Omental fat pad (tissue), 4 donors: Measurements from ENCODE around the gene LBH. TPM values are rescaled to one million over a fixed set of nuclear protein-coding genes. Genes with fewer than 3 reads are reported as not detected.

Experiments used
- ATAC-seq: fragments of 150-250 bp; one replicate; pipeline ENCODE4 v1.9.1; 2016; ENCODE audit warnings: mild to moderate bottlenecking, moderate library complexity; ENCODE audit not compliant: low FRiP score
- DNase-seq: peaks from one replicate; pipeline ENCODE4 v3.0.0-alpha.2; 2019; ENCODE audit warnings: low spot score
- CTCF ChIP-seq, 3 donors: fragments of 450-650 bp; IDR thresholded peaks; one replicate each; pipeline ENCODE4 v1.5.1; 2016 to 2017; ENCODE audit warnings: antibody characterized with exemption in 3 of 3, mild to moderate bottlenecking in 3 of 3, moderate library complexity in 2 of 3
- total RNA-seq, 4 donors: library from RNA; depleted of rRNA; stranded (reverse); fragments of >200 nt; gene quantifications; one replicate each; pipeline ENCODE4 v1.1.0, GENCODE V29; 2016

The LBH gene
- total RNA-seq, 4 donors from 2014 or later: 14.4 to 20.6 (median 19.4) TPM

- DNase-seq (no peak), ATAC-seq (no peak)
- TF ChIP-seq CTCF (IDR thresholded peaks at IDR 0.05): no peak
These were observed 3.0 kb downstream of the LBH start for GRCh38 chr2:30234180-30234971.

DNA sequence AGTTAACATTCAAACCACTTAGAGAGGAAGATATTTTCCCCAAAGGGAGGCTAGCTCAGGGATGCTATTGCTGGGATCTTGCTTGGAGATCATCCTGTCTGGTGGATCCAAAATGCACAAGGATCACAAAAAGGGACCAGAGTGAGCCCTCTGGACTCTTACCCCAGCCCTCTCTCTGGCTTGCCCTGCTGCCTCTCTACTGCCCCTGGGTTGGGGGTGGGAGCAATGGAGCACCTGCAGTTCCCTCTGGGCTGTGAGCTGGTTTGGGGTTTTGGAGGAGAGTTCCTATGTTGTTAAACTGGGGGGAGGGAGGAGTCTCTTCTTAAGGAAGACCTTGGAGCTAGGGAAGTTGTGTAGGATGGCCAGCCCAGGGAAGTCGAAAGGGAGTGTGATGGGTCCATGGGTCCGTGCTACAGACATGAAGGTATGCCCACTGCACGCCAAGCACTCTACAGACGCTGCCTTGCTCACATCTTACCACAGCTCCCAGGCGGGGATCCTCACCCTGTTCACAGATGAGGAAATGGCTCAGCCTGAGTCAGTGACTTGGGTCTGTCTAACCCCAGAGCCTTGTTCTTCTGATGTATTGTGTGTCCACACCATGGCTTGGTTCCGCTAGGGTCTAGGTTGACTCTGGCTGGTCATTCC is 3.8 kb downstream of the LBH start:
- DNase-seq (no peak), ATAC-seq (no peak)
- no peak for TF ChIP-seq CTCF (IDR thresholded peaks at IDR 0.05)

DNA sequence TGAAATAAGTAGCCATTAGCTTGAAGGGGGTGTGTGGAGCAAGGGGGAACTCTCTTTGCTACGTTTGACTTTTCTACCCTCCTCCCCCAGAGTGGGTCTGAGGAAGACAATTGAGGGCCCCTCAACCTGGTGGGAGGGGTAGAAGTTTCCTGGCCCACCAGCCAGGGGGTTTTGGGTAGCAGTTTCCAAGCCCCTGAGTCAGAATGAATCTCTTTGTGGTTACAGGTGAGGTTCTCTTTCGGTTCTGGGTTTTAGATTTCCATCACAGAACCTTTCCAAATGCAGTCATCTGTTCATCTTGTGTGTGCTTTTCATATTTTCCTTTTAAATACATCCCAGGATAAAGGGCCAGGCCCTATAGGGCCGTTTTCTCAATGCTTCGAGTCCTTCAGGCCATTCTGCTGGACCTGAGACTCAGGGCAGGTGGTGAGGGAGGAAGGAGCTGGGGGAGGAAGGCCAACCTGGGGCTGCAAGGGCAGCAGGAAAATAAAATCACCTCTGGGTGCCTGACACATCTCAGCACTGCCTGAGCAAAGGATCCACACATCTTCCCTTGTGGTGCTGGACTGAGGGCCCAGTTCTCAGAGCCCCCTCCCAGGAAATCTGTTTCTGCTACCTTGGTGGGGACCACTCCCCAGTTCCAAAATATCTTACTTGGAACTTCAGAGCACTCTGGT is 4.7 kb downstream of the LBH start:
- no peak for DNase-seq
- ATAC-seq: no peak
- TF ChIP-seq CTCF (IDR thresholded peaks at IDR 0.05): no peak

- no peak for ATAC-seq
- no peak for TF ChIP-seq CTCF (IDR thresholded peaks at IDR 0.05)
- no peak for DNase-seq
These were observed 5.4 kb downstream of the LBH start for GRCh38 chr2:30236591-30237238.

- no peak for DNase-seq
- no peak for TF ChIP-seq CTCF (IDR thresholded peaks at IDR 0.05)
- ATAC-seq: no peak
These were observed 6.1 kb downstream of the LBH start for GRCh38 chr2:30237239-30237965.

DNA sequence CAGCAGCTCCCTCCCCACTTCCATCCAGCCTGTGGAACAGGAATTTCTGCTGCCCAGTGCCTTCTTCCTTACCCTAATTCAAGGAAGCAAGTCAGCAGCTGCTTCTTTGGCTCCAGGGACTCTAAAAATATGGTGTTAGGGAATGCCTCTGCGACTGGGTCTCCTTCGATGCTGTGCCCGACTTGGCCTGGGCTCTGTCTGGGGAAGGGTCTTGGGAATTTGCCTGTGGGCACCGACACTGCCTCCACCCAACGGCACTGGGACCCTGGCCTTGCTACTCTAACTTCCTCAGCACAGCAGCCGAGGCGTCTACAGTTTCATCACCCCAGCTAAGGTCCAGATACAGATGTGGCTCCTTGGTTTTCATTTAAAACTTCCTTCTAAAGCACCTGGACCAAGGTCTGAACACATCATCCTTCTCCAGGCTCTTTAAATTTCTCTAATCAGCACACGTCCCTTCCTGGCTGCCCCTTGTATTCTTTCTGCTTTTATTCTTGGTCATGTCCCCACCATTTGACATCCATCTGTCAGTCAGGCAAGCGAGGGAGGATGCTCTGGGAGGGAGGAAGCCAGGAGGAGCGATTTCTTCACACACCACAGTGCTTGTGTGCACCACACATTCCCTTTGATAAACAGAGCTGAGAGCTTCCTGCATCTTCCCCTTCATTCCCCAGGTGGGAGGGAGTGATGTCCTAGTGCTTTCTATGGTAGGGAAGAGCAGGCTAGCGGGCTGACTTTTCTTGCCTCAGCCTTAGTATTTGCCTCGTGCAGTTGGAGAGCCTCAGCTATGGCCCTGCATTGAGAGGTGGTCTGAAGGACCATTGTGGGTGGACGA is 6.8 kb downstream of the LBH start:
- no peak for DNase-seq

More for the DNA sequence above, 6.8 kb downstream of the LBH start:
- no peak for TF ChIP-seq CTCF (IDR thresholded peaks at IDR 0.05)
- no peak for ATAC-seq
